Cardiac fibroblast (primary cell): ENCODE measurements around the gene JAGN1.
"Not testable (repeated sequence)": the region's sequence is repeated elsewhere in the genome, so short reads cannot be mapped to it uniquely, and the experiment has no call there.

Experiments
- DNase-seq, 2 donors: peaks; one replicate each; pipeline versions ENCODE4 v3.0.0 to v3.0.0-alpha.2; 2010; ENCODE audit warnings: low read depth in 2 of 2
- H3K4me3 ChIP-seq, 2 donors: replicated peaks in 1 of 2; 1 replicate in 1 of 2; 2 replicates in 1 of 2; pipeline ENCODE4 v1.5.1; 2011; ENCODE audit warnings: low read depth in 2 of 2, low read length in 2 of 2, mild to moderate bottlenecking in 2 of 2, moderate library complexity in 1 of 2
- CTCF ChIP-seq: IDR thresholded peaks from one replicate; pipeline ENCODE4 v1.5.1; 2011; ENCODE audit warnings: low read depth, mild to moderate bottlenecking, low read length, inconsistent platforms

The JAGN1 gene

GRCh38 chr3:9933561-9934234 is 43.3 kb downstream of the JAGN1 start, which contains the start of gene CRELD1:
CRELD1 (plus strand) TSS chr3:9933834; CDS start chr3:9934439, 605 bp downstream.
- peak within 1 kb of the TSS; percentile 65 to 71 for H3K4me3 ChIP-seq
- peak; percentile 97 for DNase-seq
- TF ChIP-seq CTCF, result no peak

- no peak for DNase-seq
- TF ChIP-seq CTCF, result peak; percentile 34
- H3K4me3 ChIP-seq, result peak overlapping the region; percentile 65 to 71
These were observed 43.8 kb downstream of the JAGN1 start for GRCh38 chr3:9934235-9934621.

- no peak for TF ChIP-seq CTCF
- no peak for DNase-seq
- peak overlapping the region in 1 of 2 donors; percentile 65 for H3K4me3 ChIP-seq
These were observed 44.6 kb downstream of the JAGN1 start for GRCh38 chr3:9934993-9935392.

- TF ChIP-seq CTCF, result no peak
- DNase-seq, result no peak
- no peak overlapping the region for H3K4me3 ChIP-seq
These were observed 45.6 kb downstream of the JAGN1 start for GRCh38 chr3:9935966-9936510.

- no peak for DNase-seq
- no peak overlapping the region for H3K4me3 ChIP-seq
- no peak for TF ChIP-seq CTCF
These were observed 47.3 kb downstream of the JAGN1 start for GRCh38 chr3:9937486-9938238.

- no peak for TF ChIP-seq CTCF
- H3K4me3 ChIP-seq, result no peak overlapping the region
- no peak for DNase-seq
These were observed 48.6 kb downstream of the JAGN1 start for GRCh38 chr3:9938966-9939365.

GRCh38 chr3:9939906-9940305 is 49.5 kb downstream of the JAGN1 start:
- not testable (repeated sequence) for DNase-seq, H3K4me3 ChIP-seq
